Breast epithelium (tissue), 3 donors: ENCODE data around the gene MAP4K2.

ENCODE experiments used
- CTCF ChIP-seq, 3 donors: fragments of 450-650 bp; IDR thresholded peaks; one replicate each; pipeline ENCODE4 v1.5.1; 2016 to 2017; ENCODE audit warnings: antibody characterized with exemption in 3 of 3, mild to moderate bottlenecking in 3 of 3, moderate library complexity in 3 of 3
- POLR2A ChIP-seq: fragments of 450-650 bp; IDR thresholded peaks from one replicate; pipeline ENCODE4 v1.6.1; 2016; ENCODE audit warnings: antibody characterized with exemption, mild to moderate bottlenecking, moderate library complexity

- TF ChIP-seq CTCF (IDR thresholded peaks at IDR 0.05) (no peak), POLR2A (no peak)
These were observed 36.3 kb upstream of the MAP4K2 start for GRCh38 chr11:64839335-64839734.
